Tibial nerve (tissue), 4 donors: ENCODE measurements around the gene CDHR1. TPM values are rescaled to one million over a fixed set of nuclear protein-coding genes. Genes with fewer than 3 reads are reported as not detected.

Experiments used
- DNase-seq, 2 donors: peaks; one replicate each; pipeline ENCODE4 v3.0.0-alpha.2; 2019; ENCODE audit warnings: low spot score in 2 of 2
- H3K27ac ChIP-seq, 4 donors: fragments of 200-600 bp; sonication (generic) in 3 of 4; one replicate each; pipeline ENCODE4 v1.5.1; 2017 to 2019; ENCODE audit warnings: mild to moderate bottlenecking in 1 of 4
- H3K27me3 ChIP-seq, 2 donors: fragments of 200-600 bp; sonication (generic) in 1 of 2; one replicate each; pipeline versions ENCODE4 v1.5.1 to v1.6.0; 2017 to 2019
- H3K36me3 ChIP-seq, 3 donors: fragments of 200-600 bp; sonication (generic); one replicate each; pipeline ENCODE4 v1.5.1; 2018 to 2019
- H3K4me1 ChIP-seq, 4 donors: fragments of 200-600 bp; sonication (generic) in 3 of 4; one replicate each; pipeline ENCODE4 v1.5.1; 2017 to 2019
- H3K4me3 ChIP-seq, 4 donors: fragments of 200-600 bp; sonication (generic) in 3 of 4; one replicate each; pipeline ENCODE4 v1.5.1; 2017 to 2019; ENCODE audit warnings: mild to moderate bottlenecking in 1 of 4, moderate library complexity in 1 of 4
- H3K9me3 ChIP-seq, 4 donors: fragments of 200-600 bp; sonication (generic) in 3 of 4; one replicate each; pipeline ENCODE4 v1.5.1; 2017 to 2019
- EP300 ChIP-seq, 2 donors: sonication (generic); formaldehyde crosslinking; IDR thresholded peaks; one replicate each; pipeline ENCODE4 v1.6.1; 2017; ENCODE audit warnings: antibody characterized with exemption in 2 of 2, mild to moderate bottlenecking in 1 of 2
- POLR2A ChIP-seq, 2 donors: fragments of 450-650 bp; IDR thresholded peaks; one replicate each; pipeline ENCODE4 v1.6.1; 2017; ENCODE audit warnings: antibody characterized with exemption in 2 of 2, mild to moderate bottlenecking in 2 of 2, moderate library complexity in 2 of 2
- WGBS, 2 donors: methylation state at CpG; one replicate each; pipeline ENCODE4 v1.1.5; 2018; 5-methylcytosine and 5-hydroxymethylcytosine counted together
- total RNA-seq, 4 donors: library from RNA; depleted of rRNA; stranded (reverse); fragments of >200 nt; gene quantifications; one replicate each; pipeline ENCODE4 v1.1.0, GENCODE V29; 2016
- TF ChIP-seq, protein P1 (sequence below), 5 experiments: fragments of 200-600 bp in 3 of 5; fragments of 450-650 bp in 2 of 5; sonication (generic) in 3 of 5; IDR thresholded peaks; one replicate each; pipeline ENCODE4 v1.5.1; 2016 to 2019; ENCODE audit warnings: antibody characterized with exemption in 5 of 5, mild to moderate bottlenecking in 3 of 5, moderate library complexity in 2 of 5

CDHR1 gene
- total RNA-seq, 4 donors from 2014 or later = 0.30 to 1.0 (median 0.44) TPM; not detected in 1

DNA sequence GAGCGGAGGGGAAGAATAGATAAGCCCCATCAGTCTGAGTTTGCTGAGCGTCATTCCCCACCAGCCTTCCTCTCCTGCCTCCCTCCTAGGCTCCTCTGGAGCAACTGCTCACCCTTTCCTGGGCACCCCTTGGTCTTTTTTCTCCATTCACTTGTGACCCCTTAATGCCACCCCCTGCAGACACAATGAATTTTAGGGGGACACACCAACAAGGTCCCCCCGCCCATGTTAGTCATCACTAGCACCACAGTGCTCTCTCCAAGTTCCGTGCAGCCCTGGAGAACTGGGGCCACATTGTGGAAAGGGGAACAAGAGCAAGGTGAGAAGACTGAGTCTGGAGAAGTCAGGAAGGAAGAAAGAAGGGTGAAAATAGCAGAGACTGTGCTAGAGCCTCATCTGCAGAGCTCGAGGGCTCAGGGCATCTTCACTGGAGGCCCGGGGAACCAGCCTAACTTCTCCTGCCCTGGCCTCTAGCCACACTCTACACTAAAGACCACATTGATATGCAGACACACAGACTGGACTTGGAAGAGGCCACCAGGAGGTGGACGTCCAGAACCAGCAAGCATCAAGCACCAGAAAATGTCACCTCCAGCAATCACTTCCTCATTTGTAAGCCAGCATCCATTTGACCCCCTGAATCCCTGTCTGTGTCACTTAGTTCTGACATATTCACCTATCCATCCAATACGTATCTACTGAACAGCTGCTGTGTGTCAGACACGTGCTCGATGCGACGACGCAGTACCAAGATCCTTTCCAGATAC is 68.0 kb downstream of the CDHR1 start:
- H3K27me3 ChIP-seq = peaks cover 0 to 9% of the 10 kb centered on the region in 2 donors

DNA sequence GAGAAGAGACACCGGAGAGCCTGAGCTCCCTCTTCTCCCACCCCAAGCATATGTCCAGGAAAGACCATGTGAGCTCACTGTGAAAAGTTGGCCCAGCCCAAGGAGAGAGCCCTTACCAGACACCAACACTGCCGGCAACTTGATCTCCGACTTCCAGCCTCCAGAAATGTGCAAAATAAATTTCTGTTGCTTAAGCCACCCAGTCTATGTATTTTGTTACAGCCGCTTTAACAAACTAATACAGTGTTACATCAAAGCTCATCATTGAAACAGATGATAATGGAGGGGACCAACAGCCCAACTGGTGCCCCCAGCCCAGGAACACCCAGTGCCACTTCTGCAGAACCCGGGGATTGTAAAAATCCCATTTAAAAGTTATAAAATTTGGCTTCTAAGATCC is 69.4 kb downstream of the CDHR1 start:
- Histone ChIP-seq H3K27ac (no peak overlapping the region), H3K4me3 (no peak overlapping the region), H3K4me1 (peaks cover 0 to 6% (median 0%) of the 10 kb centered on the region in 4 donors), H3K27me3 (peaks cover 0 to 9% of the 10 kb centered on the region in 2 donors), H3K9me3 (no peaks in the 10 kb centered on the region), H3K36me3 (no peaks in the 10 kb centered on the region)
- WGBS, 2 donors = 77 to 84% methylated on average over 5 of the region's 5 CpGs
- TF ChIP-seq EP300 (IDR thresholded peaks at IDR 0.05) (no peak), POLR2A (IDR thresholded peaks at IDR 0.05) (no peak)
- TF ChIP-seq, protein P1, sequence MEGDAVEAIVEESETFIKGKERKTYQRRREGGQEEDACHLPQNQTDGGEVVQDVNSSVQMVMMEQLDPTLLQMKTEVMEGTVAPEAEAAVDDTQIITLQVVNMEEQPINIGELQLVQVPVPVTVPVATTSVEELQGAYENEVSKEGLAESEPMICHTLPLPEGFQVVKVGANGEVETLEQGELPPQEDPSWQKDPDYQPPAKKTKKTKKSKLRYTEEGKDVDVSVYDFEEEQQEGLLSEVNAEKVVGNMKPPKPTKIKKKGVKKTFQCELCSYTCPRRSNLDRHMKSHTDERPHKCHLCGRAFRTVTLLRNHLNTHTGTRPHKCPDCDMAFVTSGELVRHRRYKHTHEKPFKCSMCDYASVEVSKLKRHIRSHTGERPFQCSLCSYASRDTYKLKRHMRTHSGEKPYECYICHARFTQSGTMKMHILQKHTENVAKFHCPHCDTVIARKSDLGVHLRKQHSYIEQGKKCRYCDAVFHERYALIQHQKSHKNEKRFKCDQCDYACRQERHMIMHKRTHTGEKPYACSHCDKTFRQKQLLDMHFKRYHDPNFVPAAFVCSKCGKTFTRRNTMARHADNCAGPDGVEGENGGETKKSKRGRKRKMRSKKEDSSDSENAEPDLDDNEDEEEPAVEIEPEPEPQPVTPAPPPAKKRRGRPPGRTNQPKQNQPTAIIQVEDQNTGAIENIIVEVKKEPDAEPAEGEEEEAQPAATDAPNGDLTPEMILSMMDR (IDR thresholded peaks at IDR 0.05) = no peak
- DNase-seq = no peak

More for the DNA sequence above, 68.0 kb downstream of the CDHR1 start:
- WGBS, 2 donors = 73 to 80% methylated on average over 13 of the region's 13 CpGs
- DNase-seq = no peak
- H3K36me3 ChIP-seq = no peaks in the 10 kb centered on the region
- no peak overlapping the region for H3K27ac ChIP-seq
- peaks cover 0 to 6% (median 0%) of the 10 kb centered on the region in 4 donors for H3K4me1 ChIP-seq
- no peak overlapping the region for H3K4me3 ChIP-seq
- TF ChIP-seq EP300 (IDR thresholded peaks at IDR 0.05) (no peak), POLR2A (IDR thresholded peaks at IDR 0.05) (no peak)
- TF ChIP-seq, protein P1 (IDR thresholded peaks at IDR 0.05) = no peak
- H3K9me3 ChIP-seq = no peaks in the 10 kb centered on the region

DNA sequence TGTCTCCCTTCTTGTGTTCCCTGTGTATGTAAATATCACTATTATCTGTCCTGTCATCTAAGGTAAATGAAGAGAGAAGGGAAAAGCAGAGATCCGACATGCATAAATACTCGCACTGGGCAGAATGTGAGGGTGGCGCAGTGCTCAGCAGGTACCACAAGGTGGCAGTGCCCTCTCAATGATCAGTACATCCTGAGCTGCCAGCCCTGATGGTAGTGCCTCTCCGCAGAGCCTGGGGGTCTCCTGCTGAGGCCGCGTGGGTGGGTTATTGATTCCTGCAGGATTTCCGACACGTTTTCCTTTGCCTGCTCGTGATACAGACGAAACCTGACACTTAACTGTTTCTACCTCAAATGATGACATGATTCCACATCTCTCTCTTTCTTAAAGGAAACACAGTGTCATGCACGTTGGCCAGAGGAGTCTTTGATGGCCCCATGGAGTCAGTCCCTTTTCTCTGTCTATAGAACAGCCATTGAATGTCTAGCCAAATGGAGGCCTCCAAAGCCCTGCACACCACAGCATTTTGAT is 70.3 kb downstream of the CDHR1 start:
- Histone ChIP-seq H3K36me3 (no peaks in the 10 kb centered on the region), H3K4me1 (peaks cover 0 to 6% (median 0%) of the 10 kb centered on the region in 4 donors), H3K9me3 (no peaks in the 10 kb centered on the region), H3K27me3 (peaks cover 0 to 9% of the 10 kb centered on the region in 2 donors), H3K4me3 (no peak overlapping the region), H3K27ac (no peak overlapping the region)
- DNase-seq = peak; percentile 54 to 80
- WGBS, 2 donors = 0 to 2% methylated on average over 11 of the region's 11 CpGs
- no peak for TF ChIP-seq POLR2A (IDR thresholded peaks at IDR 0.05)
- TF ChIP-seq, protein P1 (IDR thresholded peaks at IDR 0.05) = peak; percentile 87 to 91 (median 87)

DNA sequence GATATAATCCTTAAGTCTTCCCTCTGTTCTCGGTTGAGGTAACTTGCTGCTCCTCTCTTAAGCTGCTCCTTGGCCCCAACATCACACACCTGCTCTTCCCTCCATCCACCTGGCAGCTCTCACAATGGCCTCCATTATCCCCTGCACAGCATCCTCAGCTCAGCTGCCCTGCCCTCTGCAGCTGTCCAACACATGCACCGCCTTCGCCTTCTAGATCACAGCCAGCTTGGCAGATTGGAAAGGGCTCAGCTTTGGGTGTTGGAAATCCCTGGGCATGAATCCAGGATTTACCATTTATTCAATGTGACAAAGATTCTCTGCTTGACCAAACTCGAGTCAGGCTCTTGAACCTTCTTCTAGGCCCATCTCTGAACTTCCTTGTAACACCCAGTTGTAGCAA is 71.1 kb downstream of the CDHR1 start:
- peaks cover 0 to 9% of the 10 kb centered on the region in 2 donors for H3K27me3 ChIP-seq
- H3K4me3 ChIP-seq = no peak overlapping the region
- DNase-seq = no peak
- H3K27ac ChIP-seq = no peak overlapping the region
- TF ChIP-seq, protein P1 (IDR thresholded peaks at IDR 0.05) = no peak
- TF ChIP-seq POLR2A (IDR thresholded peaks at IDR 0.05) = no peak
- TF ChIP-seq EP300 (IDR thresholded peaks at IDR 0.05) = no peak
- 60 to 69% methylated on average over 4 of the region's 4 CpGs for WGBS, 2 donors
- H3K4me1 ChIP-seq = peaks cover 0 to 6% (median 0%) of the 10 kb centered on the region in 4 donors
- no peaks in the 10 kb centered on the region for H3K36me3 ChIP-seq
- H3K9me3 ChIP-seq = no peaks in the 10 kb centered on the region

DNA sequence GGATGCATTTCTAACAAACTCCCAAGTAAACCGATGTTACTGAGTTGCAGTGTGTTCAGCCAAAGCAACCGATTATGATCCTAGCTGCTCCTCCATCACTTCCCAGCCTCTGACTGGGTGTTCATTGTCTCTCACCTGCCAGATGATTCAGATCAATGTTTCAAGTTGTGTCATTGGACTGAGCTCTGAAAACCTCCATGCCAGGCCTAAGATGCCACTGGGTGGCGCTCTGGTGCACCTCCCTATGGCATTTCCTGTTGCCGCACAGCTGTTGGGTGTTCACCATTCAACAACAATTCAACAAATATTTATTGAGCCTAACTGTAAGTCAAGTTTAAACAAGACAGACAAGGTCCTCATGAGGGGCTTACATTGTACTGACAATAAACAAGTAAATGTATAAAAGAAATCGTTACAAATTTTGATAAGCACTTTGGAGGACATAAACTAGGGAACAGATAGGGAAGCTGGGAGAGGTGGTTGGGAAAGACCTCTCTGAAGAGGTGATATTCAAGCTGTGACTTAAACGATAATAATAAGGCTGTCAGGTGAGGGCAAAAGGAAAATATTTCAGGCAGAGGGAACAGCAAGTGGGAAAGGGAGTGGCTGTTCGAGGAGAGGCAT is 73.3 kb downstream of the CDHR1 start:
- no peak for TF ChIP-seq POLR2A (IDR thresholded peaks at IDR 0.05)
- no peak for TF ChIP-seq EP300 (IDR thresholded peaks at IDR 0.05)
- TF ChIP-seq, protein P1 (IDR thresholded peaks at IDR 0.05) = peak in 4 of 5 experiments; percentile 15 to 46 (median 29)
- WGBS, 2 donors = 38 to 44% methylated on average over 7 of the region's 7 CpGs
- Histone ChIP-seq H3K27me3 (peaks cover 0 to 9% of the 10 kb centered on the region in 2 donors), H3K4me3 (no peak overlapping the region), H3K4me1 (peaks cover 0 to 6% (median 0%) of the 10 kb centered on the region in 4 donors), H3K9me3 (no peaks in the 10 kb centered on the region), H3K27ac (no peak overlapping the region), H3K36me3 (no peaks in the 10 kb centered on the region)
- DNase-seq = no peak
